Effector memory CD8-positive, alpha-beta T cell (primary cell): ENCODE data around the gene IQCN.

Experiments used
- ATAC-seq: fragments of 150-1000 bp; cut with Tn5 transposase; replicated peaks from 2 replicates; pipeline ENCODE4 v1.10.0; 2021; ENCODE audit warnings: mild to moderate bottlenecking, moderate library complexity
- DNase-seq, 3 experiments: peaks; one replicate each; pipeline ENCODE4 v3.0.0; 2021
- H3K27ac Mint-ChIP-seq, 2 donors: one replicate each; pipeline ENCODE4 v1.8.0; 2022; ENCODE audit warnings: mild to moderate bottlenecking in 2 of 2, mixed read lengths in 2 of 2, moderate library complexity in 2 of 2
- H3K27me3 Mint-ChIP-seq, 2 donors: one replicate each; pipeline ENCODE4 v1.8.0; 2022; ENCODE audit warnings: mixed read lengths in 2 of 2
- H3K36me3 Mint-ChIP-seq: one replicate; pipeline ENCODE4 v1.8.0; 2022; ENCODE audit warnings: mild to moderate bottlenecking, moderate library complexity, mixed read lengths; ENCODE audit not compliant: insufficient read depth
- H3K4me1 Mint-ChIP-seq, 2 donors: one replicate each; pipeline ENCODE4 v1.8.0; 2022; ENCODE audit warnings: low read depth in 2 of 2, mixed read lengths in 2 of 2
- H3K4me3 Mint-ChIP-seq, 2 donors: one replicate each; pipeline ENCODE4 v1.8.0; 2022; ENCODE audit warnings: mild to moderate bottlenecking in 2 of 2, mixed read lengths in 2 of 2, moderate library complexity in 2 of 2
- H3K9me3 Mint-ChIP-seq, 2 donors: one replicate each; pipeline ENCODE4 v1.8.0; 2022; ENCODE audit warnings: mixed read lengths in 2 of 2

Gene IQCN

DNA sequence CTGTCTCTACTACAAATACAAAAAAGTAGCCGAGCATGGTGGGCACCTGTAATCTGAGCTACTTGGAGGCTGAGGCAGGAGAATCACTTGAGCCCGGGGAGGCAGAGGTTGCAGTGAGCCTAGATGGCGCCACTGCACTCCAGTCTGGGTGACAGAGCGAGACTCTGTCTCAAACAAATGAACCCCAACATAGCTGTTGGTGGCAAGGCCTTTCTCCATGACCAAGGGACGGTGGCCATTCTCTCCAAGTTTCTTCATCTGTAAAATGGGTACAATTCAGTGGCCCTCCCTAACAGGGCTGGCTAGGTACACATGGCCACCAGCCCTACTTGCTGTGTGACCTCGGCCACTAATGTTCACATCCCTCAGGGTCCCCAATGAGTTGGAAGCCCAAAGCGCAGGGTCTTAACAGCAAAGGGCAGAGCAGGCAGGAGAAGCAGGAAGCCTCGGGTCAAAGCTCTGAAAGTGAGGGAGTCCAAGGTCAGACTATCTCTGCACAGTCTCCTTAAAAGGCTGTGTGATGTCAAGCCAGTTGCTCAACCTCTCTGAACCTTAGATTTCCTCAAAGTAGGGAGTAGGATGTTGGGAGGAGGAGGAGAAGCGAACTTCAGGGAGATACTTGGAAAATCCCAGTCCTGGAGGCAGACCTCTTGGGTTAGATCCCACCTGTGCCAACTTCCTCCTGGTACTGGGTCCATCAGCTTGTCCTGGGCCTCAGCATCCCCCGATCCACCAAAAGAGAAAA lies 4.4 kb upstream of the IQCN start:
- Mint-ChIP-seq H3K27ac (peak overlapping the region; percentile 100), H3K36me3 (peaks cover 97% of the 10 kb centered on the region), H3K27me3 (no peaks in the 10 kb centered on the region), H3K4me1 (peaks cover 40 to 42% of the 10 kb centered on the region in 2 donors), H3K4me3 (peak overlapping the region; percentile 90 to 98), H3K9me3 (no peaks in the 10 kb centered on the region)
- no peak for ATAC-seq
- DNase-seq: peak in 2 of 3 experiments; percentile 57 to 66

DNA sequence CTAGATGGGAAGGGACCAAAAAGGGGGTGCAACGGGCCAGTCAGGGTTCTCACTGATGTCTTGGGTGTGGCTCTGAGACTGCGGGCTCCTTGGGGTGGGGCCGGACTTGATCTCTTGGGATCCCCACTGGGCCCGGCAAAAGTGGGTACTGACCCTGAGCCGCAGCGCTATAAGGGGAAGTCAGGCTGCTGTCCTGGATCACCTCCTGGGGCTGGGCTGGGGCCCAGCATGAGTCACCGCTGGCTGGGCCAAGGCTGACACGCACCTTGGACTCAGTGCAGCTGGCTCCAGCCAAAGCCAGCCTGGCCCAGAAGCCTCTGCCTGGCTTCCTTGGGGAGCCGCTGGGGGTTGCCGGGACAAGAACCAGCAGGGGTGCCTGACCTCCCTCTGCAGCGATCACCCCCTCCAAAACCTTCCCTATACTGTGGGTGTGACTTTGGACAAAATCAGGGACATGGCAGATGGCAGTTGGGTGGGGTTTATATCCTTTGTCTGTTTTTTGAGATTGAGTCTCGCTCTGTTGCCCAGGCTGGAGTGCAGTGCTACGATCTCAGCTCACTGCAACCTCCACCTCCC lies 617 bp upstream of the IQCN start:
- Mint-ChIP-seq H3K36me3 (peaks cover 99% of the 10 kb centered on the region), H3K4me3 (peak overlapping the region; percentile 23 to 58), H3K9me3 (no peaks in the 10 kb centered on the region), H3K27me3 (no peaks in the 10 kb centered on the region), H3K27ac (peak overlapping the region; percentile 83 to 96), H3K4me1 (peaks cover 27 to 31% of the 10 kb centered on the region in 2 donors)
- DNase-seq (no peak), ATAC-seq (no peak)

DNA sequence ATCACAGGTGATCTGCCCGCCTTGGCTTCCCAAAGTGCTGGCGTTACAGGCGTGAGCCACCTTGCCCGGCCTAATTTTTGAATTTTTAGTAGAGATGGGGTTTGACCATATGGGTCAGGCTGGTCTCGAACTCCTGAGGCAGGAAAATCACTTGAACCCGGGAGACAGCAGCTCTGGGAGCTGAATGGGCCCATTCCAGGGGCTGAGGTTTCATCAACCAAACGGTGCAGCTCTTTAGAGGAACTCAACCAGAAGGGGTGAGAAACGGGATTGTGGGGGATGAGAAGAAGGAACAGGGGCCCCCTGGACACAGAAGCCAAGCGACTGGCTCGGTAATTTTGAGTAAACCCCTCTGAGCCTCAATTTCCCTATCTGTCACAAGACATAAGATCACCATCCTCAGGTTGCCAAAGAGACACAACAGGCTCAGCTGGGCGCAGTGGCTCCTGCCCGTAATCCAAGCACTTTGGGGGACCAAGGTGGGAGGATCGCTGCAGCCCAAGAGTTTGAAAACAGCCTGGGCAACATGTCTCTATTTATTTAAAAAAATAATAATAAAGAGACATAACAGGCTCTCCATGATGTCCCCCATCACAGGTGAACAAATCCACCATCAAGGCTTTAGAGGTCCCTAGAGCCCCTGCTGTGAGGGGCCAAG lies 562 bp downstream of the IQCN start:
- peaks cover 15 to 22% of the 10 kb centered on the region in 2 donors for H3K4me1 Mint-ChIP-seq

DNA sequence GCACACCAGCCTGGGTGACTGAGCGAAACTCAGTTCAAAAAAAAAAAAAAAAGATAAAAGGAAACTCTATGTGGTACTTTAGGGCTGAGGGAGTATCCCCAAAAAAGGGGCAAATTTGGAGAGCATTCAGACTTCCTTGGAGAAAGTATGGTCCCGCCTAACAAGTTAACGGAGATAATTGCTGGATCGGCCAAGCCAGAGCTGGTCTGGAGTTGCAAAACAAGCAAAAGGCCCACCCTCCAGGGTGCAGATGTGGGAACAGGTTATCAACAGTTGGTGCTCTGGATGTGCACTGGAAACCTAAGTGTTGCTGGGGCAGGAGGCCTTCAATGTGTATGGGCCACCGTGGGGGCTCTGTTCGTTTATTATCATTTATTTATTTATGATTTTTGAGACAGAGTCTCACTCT lies 2.8 kb downstream of the IQCN start:
- H3K27me3 Mint-ChIP-seq: no peaks in the 10 kb centered on the region
- peaks cover 98% of the 10 kb centered on the region for H3K36me3 Mint-ChIP-seq
- DNase-seq (peak in 1 of 3 experiments; percentile 43), ATAC-seq (peak; percentile 21)
- peak overlapping the region in 1 of 2 donors; percentile 63 for H3K4me3 Mint-ChIP-seq
- peaks cover 5 to 16% of the 10 kb centered on the region in 2 donors for H3K4me1 Mint-ChIP-seq
- no peaks in the 10 kb centered on the region for H3K9me3 Mint-ChIP-seq
- peak overlapping the region; percentile 87 to 96 for H3K27ac Mint-ChIP-seq

More for the DNA sequence above, 562 bp downstream of the IQCN start:
- peak overlapping the region; percentile 23 to 58 for H3K4me3 Mint-ChIP-seq
- DNase-seq (no peak), ATAC-seq (no peak)
- H3K36me3 Mint-ChIP-seq: peaks cover 98% of the 10 kb centered on the region
- no peaks in the 10 kb centered on the region for H3K27me3 Mint-ChIP-seq
- H3K27ac Mint-ChIP-seq: peak overlapping the region; percentile 87 to 96
- H3K9me3 Mint-ChIP-seq: no peaks in the 10 kb centered on the region

DNA sequence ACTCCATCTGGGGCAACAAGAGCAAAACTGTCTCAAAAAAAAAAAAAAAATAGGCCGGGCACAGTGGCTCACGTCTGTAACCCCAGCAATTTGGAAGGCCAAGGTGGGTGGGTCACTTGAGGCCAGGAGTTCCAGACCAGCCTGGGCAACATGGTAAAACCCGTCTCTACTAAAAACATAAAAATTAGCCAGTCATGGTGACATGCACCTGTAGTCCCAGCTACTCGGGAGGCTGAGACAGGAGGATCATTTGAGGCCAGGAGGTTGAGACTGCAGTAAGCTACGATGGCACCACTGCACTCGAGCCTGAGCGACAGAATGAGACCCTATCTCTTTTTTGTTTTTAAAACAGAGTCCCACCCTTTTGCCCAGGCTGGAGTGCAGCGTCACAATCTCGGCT lies 3.9 kb downstream of the IQCN start:
- peak overlapping the region in 1 of 2 donors; percentile 96 for H3K27ac Mint-ChIP-seq
- peaks cover 98% of the 10 kb centered on the region for H3K36me3 Mint-ChIP-seq
- ATAC-seq (no peak), DNase-seq (no peak)
- peaks cover 9 to 16% of the 10 kb centered on the region in 2 donors for H3K4me1 Mint-ChIP-seq
- no peaks in the 10 kb centered on the region for H3K9me3 Mint-ChIP-seq
- H3K27me3 Mint-ChIP-seq: no peaks in the 10 kb centered on the region
- no peak overlapping the region for H3K4me3 Mint-ChIP-seq

DNA sequence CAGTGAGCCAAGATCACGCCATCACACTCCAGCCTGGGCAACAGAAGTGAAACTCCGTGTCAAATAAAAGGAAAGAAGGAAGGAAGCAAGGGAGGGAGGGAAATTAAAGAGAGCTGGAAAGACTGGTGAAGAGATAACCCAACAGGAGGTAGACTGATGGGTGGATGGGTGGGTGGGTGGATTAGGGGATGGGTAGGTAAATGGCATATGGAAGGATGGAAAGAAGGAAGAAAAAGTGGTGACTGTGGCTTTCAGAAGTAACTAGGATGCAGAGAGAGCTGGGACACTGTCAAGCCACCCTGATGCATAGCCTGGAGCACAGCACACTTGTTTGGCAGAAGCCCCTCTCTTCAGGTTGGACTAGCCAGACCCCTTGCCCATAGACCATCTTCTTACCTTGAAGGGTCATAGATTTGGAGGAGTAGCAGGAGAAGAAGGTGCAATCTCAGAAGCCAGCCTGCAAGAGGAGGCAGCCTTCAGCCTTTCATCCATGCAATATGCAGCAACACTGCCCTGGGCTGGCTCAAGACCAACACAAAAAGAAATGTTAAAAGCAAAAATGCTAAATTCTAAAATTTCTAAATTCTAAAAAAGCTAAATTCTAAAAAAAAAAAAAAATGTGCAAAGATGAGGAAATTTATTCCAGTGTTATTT lies 5.1 kb downstream of the IQCN start:
- peaks cover 89% of the 10 kb centered on the region for H3K36me3 Mint-ChIP-seq
- peaks cover 7 to 8% of the 10 kb centered on the region in 2 donors for H3K4me1 Mint-ChIP-seq
- no peaks in the 10 kb centered on the region for H3K27me3 Mint-ChIP-seq
- peak overlapping the region in 1 of 2 donors; percentile 61 for H3K27ac Mint-ChIP-seq
- H3K4me3 Mint-ChIP-seq: no peak overlapping the region
- no peak for ATAC-seq
- no peak for DNase-seq
- H3K9me3 Mint-ChIP-seq: no peaks in the 10 kb centered on the region

DNA sequence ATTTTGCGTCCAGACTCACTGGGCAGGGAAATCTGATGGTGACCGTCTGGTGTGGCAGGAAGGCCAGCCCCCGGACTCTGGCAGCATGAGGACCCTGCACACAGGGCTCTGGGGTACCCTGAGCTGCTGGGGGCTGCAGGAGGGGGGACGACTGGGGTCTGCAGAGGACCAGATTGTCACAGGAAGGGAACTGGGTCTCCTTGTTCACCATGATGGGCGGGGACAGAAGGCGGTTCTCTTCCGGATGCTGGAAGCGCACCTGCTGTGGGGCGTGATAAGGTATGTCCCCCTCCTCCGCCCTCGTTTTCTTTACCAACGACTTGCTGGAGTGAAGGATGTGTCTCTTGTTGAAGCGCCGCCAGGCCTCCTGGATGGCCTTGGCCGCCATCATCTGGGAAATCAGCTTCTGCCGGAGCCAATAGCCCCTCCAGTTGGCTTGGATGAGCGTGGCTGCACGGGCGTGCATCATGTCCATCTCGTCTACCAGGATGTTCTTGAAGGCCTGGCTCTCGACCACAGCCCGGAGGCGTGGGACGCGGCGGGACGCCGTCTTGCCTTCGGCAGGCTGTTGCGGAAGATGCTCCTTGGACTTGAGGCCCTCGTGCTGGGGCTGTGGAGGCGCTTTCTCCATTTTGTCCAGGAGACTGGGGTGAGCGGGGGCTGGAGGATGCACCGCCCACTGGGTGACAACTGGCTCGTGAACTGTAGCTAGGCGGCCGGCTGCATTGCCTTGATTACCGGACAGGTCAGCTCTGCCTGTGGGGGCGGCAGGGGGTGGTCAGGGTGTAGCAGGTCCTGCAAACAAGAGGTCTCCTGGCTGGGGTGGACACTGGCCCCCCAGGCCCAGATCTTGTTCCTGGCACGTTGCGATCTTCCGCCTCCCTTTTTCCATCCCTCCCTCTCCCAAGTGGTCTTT lies 7.2 kb downstream of the IQCN start:
- DNase-seq: no peak
- peaks cover 6 to 8% of the 10 kb centered on the region in 2 donors for H3K4me1 Mint-ChIP-seq
- H3K4me3 Mint-ChIP-seq: no peak overlapping the region
- H3K36me3 Mint-ChIP-seq: peaks cover 78% of the 10 kb centered on the region
- ATAC-seq: no peak
- H3K27me3 Mint-ChIP-seq: no peaks in the 10 kb centered on the region
- H3K27ac Mint-ChIP-seq: peak overlapping the region in 1 of 2 donors; percentile 89
- no peaks in the 10 kb centered on the region for H3K9me3 Mint-ChIP-seq

DNA sequence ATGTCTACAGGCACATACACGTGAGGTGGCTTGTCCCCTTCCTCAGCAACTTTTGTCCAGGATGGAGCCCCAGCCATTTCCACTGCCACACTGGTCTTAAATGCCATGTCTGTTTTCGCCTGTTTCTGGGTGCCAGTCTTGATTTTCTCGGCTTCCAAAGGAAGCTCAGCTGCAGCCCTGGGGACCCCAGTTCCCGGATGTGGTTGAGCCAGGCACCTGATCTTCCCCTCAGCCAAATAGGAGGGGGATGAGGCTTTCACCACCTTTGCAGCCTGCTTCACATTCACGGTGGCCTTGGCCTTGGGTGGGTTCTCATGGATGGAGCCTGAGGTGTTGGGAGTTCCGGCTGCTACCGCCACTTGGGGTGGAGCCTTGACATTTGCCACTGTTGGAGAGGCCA lies 8.7 kb downstream of the IQCN start:
- Mint-ChIP-seq H3K36me3 (peaks cover 78% of the 10 kb centered on the region), H3K27me3 (no peaks in the 10 kb centered on the region), H3K9me3 (no peaks in the 10 kb centered on the region), H3K4me3 (peak overlapping the region in 1 of 2 donors; percentile 49), H3K27ac (peak overlapping the region in 1 of 2 donors; percentile 89), H3K4me1 (peaks cover 9 to 12% of the 10 kb centered on the region in 2 donors)
- DNase-seq: no peak
- no peak for ATAC-seq

DNA sequence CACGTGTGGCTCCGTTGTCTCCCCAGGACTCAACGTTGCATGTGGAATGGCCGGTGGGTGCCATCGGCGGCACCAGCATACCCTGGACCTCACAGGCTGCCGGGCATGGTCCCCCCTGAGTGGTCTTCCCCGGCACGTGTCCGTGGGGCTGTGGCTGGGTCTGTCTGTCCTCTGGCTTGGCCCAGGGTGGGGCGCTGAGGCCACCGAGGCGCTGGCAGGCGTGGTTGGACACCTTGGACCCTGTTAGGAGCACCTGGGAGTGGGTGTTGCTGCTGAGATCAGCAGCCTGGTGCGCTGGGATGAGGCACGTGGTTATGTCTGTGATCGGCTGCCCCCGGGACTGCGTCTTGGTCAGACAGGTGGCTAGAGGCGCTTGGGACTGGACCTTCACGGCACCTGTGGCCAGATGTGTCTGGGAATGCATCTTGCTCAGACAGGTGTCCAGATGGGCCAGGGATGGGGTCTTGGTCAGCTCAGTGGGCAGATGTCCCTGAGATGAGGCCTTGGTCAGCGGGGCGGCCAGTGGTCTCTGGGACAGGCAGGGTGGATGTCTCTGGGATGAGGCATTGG lies 9.2 kb downstream of the IQCN start:
- DNase-seq: no peak
- no peaks in the 10 kb centered on the region for H3K9me3 Mint-ChIP-seq
- no peak for ATAC-seq
- peaks cover 9 to 12% of the 10 kb centered on the region in 2 donors for H3K4me1 Mint-ChIP-seq
- H3K27ac Mint-ChIP-seq: peak overlapping the region in 1 of 2 donors; percentile 89
- peaks cover 74% of the 10 kb centered on the region for H3K36me3 Mint-ChIP-seq
- H3K27me3 Mint-ChIP-seq: no peaks in the 10 kb centered on the region
- H3K4me3 Mint-ChIP-seq: no peak overlapping the region

DNA sequence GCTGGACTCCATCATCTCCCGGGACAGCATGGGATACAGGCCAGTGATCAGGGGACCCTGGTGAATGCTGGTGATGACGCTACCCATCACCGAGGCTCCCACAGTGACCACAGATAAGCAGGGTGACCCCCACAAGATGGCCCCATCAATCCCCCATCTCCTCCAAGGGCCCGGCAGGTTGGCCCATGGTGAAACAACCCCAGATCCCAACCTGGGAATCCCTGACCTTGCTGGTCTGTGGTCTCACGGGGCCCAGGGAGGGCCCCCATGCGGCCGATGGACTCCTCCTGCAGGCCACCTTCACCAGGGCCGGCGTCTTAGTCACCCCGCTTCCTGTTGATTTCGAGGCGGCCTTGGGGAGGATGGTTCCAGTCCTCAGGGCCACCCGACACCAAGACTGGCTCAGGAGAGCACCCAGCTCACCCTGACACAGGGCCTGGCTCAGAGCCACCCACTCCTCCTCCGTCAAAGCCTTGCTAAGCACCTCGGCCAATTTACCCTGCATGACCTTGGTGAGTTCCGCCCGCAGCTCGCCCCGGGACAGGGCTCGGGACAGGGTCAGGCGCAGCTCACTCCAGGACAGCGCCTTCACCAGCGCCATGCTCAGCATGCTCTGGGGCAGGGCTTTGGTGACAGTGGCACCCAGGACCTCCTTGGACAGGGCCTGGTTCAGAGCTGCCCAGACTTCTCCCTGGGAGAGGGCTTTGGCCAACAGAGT lies 10.0 kb downstream of the IQCN start:
- peak overlapping the region; percentile 20 to 38 for H3K27ac Mint-ChIP-seq
- ATAC-seq: no peak
- H3K4me1 Mint-ChIP-seq: peaks cover 9 to 12% of the 10 kb centered on the region in 2 donors
- H3K4me3 Mint-ChIP-seq: no peak overlapping the region
- H3K27me3 Mint-ChIP-seq: no peaks in the 10 kb centered on the region
- peaks cover 68% of the 10 kb centered on the region for H3K36me3 Mint-ChIP-seq
- no peak for DNase-seq
- no peaks in the 10 kb centered on the region for H3K9me3 Mint-ChIP-seq

DNA sequence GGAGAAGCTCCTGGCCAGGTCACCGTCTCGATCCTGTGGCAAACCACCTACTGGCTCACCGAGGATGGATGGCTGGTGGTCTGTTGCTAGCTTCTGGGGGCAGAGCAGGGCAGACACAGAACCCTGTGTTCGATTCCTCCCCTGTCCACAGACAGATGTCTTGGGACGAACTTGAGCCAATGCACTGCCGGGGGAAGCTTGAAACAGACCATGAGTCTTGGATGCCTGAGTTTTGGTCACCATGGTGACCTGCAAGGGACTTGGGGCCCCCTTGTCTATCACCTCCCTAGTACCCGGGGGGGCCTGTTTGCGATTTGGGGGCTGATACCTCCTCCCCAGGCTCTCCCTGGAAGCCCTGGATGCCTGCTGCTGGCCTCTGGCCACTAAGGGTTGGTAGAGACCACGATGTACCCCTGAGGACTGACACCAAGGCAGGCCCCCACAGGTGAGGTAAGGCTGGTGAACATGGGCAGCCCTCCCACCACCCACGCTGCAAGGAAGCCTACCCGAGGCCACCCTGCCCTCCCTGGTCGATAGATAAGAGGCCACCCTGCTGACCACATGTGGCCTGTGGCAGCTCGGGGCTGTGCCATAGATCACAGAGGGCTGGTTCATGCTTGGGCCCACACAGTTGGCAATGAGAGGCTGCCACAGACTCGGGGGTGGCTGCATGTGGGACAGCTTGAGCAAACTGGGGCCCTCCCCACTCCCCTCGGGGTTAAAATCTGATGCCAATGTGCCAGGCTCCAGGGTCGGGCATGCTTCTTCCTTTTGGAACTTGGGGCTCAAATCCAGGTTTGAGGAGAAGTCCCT lies 10.7 kb downstream of the IQCN start:
- H3K9me3 Mint-ChIP-seq: no peaks in the 10 kb centered on the region
- no peak overlapping the region for H3K4me3 Mint-ChIP-seq
- DNase-seq (no peak), ATAC-seq (no peak)
- H3K4me1 Mint-ChIP-seq: peaks cover 9 to 12% of the 10 kb centered on the region in 2 donors
- no peak overlapping the region for H3K27ac Mint-ChIP-seq
- peaks cover 65% of the 10 kb centered on the region for H3K36me3 Mint-ChIP-seq
- no peaks in the 10 kb centered on the region for H3K27me3 Mint-ChIP-seq
